OCI-M2 (cell line): ENCODE data around the gene PDS5A.
"Not testable (repeated sequence)": the region's sequence is repeated elsewhere in the genome, so short reads cannot be mapped to it uniquely, and the experiment has no call there.

Experiments
- DNase-seq: peaks from one replicate; lab custom pipeline; 2025; ENCODE audit not compliant: unreplicated experiment; lab: John Stamatoyannopoulos, UW

PDS5A gene

DNA sequence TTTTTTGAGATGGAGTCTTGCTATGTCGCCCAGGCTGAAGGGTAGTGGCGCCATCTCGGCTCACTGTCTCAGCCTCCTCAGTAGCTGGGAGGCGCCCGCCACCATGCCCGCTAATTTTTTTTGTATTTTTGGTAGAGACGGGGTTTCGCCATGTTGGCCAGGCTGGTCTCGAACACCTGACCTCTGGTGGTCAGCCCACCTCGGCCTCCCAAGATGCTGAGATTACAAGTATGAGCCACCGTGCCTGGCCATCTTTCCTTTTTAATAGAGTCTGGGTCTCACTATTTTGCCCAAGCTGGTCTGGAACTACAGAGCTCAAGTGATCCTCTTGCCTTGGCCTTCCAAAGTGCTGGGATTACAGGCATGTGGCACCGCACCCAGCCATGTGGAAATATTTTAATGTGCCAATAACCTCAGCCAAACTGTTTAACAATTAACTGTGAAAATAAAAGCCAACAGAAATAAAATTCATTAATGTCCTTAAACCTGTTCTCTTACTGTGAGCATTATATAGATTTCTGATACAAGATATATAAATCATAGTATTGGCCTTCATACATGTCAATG lies 16.3 kb downstream of the PDS5A start:
- no peak for DNase-seq

DNA sequence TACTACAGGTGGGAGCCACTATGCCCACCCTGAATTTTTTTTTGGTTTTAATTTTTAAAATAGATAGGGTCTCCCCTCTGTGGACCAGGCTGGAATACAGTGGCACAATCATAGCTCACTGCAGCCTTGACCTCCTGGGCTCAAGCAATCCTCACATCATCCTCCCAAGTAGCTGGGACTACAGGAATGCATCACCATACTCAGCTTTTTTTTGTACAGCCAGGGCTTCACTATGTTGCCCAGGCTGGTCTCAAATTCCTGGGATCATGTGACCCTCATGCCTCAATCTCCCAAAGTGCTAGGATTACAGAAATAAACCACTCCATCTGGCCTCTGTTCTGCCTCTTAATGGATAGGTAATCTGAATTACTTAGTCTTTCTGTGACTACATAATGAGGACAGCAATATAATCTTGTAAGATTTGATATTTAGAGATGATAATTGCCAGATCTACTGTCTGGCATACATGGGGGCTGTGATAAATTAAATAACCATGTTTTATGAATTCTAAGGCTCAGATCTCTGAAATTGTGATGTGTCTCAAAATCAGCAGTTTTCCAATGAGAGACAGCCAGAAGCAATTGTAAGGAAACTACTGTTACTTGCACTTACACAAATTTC lies 26.7 kb downstream of the PDS5A start:
- DNase-seq = no peak

DNA sequence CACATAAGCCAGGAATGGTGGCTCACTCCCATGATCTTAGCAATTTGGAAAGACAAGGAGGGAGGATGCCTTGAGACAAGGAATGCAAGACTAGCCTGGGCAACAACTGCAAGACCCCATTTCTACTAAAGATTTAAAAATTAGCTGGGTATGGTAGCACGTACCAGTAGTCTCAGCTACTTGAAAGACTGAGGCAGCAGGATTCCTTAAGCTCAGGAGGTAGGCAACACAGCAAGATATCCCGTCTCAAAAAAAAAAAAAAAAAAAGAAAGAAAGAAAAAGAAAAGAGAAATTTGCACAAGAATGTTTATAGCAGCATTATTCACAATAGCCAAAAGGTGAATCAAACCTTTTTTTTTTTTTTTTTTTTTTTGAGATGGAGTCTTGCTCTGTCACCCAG lies 29.7 kb downstream of the PDS5A start:
- DNase-seq = no peak

DNA sequence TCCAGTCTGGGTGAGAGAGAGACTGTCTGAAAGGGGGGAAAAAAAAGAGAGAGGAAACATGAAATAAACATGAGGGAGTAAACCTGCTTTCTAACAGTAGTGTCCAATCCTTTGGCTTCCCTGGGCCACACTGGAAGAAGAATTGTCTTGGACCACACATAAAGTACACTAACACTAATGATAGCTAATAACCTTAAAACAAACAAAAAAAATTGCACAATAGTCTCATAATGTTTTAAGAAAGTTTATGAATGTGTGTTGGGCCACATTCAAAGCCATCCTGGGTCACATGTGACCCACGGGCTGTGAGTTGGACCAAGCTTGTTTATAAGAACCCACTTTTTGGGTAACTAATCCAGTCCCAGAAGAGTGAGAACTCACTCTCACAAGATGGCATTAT lies 30.3 kb downstream of the PDS5A start:
- DNase-seq = no peak

DNA sequence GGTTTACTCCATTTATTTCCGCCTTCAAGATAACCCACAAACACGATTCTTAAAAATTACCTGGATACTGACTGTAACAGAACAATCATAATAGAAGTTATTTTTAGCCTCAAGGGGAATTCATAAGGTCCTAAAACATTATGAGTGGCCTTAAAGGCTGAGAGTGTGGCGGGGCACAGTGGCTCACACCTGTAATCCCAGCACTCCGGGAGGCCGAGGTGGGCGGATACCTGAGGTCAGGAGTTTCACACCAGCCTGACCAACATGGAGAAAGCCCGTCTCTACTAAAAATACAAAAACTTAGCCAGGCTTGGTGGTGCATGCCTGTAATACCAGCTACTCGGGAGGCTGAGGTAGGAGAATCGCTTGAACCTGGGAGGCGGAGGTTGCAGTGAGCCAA lies 33.5 kb downstream of the PDS5A start:
- DNase-seq = not testable (repeated sequence)

DNA sequence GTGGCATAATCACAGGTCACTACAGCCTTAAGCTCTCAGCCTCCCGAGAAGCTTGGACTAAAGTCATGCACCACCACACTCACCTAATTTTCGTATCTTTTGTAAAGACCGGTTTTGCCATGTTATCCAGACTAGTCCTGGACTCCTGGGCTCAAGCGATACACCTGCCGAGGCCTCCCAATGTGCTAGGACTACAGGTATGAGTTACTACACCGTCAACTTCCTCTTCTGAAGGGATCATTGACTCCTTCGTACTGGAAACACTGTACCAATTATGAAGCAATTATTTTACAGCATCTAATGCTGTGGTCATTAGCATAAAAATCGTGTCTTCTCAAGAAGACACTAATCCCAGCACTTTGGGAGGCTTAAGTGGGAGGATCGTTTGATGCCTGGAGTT lies 35.2 kb downstream of the PDS5A start:
- DNase-seq = no peak

DNA sequence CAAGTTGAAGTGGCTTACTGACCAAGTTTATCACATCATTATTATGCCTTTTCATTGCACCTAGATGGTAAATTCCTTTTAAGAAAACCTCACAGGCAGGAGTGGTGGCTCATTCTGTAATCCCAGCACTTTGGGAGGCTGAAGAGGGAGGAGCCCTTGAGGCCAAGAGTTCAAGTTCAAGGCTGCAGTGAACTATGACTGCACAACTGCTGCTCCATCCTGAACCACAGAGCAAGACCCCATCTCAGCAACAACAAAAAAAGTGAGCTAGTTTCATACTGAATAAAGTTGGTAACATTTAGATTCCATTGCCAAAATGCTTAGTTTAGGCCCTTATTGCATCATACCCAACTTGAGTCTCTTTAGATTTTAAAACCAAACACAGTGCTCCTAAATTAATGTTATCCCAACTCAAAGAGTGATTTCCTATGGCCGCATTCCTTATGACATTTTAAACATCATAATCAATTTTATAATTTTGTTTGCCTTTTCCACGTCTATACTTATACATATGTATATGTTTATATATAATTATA lies 36.0 kb downstream of the PDS5A start:
- no peak for DNase-seq

DNA sequence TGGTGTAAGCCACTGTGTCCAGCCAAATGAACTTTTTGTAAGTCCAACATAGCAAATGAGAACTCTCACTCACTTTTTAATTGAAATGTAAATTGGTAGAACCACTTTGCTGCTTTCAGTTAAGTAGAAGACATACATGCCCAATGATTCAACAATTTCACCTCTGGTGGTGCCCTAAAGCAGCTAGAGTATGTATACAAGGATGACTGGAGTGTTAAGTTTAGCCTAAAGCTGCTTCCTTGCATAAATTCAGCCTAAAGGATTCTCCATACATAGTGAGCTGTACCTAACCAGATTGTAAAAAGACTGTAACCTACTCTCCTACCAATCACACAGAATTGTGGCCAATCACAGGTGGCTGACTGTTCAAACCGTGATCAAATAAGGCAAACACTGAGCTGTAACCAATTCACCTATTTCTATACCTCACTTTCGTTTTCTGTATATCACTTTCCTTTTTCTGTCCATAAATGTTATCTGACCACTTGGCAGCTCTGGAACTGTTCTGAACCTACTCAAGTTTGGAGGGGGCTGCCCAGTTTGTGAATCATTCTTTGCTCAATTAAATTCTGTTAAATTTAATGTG lies 39.9 kb downstream of the PDS5A start:
- no peak for DNase-seq

DNA sequence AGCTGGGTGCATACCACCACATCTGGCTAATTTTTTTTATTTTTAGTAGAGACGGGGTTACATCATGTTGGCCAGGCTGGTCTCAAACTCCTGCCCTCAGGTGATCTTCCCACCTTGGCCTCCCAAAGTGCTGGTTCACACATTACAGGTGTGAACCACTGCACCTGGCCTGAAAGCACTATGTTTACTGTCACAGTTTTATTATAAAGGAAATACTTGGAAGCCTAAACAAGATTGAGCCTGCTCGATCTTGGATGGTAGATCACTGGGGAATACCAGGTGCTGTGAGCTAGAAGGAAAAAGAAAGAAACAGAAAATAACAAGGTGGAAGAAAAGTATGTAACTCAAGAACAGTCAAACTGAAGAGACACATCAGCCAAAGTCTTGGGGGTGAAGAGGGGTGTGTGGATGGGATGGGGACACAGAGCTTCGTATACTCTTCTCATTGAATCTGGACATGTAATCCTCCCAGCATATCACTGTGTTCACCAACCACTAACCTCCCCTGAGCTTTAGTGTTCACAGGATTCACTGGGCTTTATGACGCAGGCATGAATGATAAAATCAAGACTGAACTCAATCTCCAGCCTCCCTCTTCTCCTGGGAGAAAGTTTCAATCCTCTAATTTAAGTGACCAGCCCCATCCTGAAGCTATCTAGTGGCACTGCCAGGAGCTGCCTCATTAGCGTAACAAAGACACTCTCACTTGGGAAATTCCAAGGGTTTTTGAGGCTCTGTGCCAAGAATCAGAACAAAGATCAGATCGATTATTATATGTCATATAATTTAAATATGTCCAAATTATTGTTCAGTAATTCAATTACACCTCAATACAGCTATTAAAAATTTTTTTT lies 40.9 kb downstream of the PDS5A start:
- DNase-seq = no peak

DNA sequence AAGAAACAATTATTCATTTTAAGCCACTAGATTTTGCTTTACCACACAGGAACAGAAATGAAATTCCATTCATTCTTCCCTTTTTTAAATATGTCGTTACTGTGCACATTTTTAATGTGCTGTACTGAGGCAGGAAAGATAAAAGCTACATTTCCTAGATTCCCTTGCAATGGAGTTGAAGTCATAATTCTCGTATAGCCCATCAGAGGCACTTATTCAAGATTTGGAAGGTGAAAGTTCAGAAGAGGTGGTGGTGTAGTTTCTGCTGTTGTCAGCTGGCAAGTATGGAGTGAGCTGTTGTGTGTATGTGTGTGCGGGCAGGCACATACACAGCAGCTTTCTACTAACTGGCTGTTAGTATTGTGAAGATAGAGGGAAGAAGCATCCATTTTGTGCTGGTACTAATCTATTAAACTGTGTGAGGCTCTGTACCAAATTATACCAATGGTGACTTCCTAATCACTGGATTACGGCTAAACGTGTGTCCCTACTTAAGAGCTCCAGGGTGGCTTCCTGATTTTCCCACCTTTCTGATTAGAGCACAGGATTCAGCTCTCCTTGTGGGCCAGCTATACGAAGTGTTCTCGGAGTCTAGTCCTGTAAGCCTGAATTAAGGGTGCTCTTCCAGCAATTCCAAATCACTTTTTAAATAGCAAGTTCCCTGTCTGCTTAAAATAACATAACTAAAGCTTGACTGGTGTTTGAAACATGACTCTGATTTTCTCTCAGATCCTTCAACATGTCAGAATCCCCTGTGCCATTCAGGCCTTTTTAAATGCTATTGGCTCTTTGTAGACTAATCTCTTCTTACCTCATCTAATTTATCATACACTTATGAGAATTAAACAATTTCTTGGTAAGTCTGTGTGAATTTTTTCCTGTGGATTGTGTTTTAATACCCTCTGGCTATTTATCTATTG lies 43.8 kb downstream of the PDS5A start:
- DNase-seq = no peak

DNA sequence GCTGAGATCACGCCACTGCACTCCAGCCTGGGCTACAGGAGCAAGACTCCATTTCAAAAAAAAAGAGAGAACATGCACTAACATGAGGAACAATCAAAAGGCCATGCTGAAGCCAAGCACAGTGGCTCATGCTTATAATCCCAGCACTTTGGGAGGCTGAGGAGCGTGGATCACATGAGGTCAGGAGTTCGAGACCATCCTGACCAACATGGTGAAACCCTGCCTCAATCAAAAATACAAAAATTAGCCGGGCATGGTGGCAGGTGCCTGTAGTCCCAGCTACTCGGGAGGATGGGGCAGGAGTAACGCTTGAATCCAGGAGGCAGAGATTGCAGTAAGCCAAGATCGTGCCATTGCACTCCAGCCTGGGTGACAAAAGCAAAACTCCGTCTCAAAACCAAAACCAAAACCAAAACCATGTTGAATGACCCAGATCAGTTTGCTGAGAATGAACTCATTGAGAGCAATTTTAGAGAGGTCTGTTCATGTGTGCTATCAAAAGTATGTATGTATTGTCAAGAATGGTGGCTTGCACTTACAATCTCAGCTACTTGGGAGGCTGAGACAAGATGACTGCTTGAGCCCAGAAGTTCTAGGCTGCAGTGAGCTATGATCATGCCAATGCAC lies 44.8 kb downstream of the PDS5A start:
- no peak for DNase-seq

DNA sequence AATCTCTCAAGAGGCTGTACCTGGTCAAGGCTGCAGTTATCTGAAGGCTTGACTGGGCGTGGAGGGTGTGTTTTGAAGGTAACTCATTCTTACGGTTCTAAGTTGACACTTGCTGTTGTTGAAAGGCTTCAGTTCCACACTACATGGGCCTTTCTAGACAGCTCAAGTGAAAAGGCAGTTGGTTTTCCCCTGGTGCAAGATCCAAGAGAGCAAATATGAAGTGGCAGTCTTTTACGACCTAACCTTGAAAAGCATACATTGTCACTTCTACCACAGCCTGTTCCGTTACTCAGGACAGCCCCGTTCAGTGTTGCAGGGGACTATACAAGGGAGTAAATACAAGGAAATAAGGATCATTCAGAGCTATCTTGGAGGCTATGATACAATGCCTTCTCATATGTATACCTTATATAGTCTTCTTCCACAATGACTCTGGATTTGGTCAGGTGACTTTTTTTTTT lies 46.2 kb downstream of the PDS5A start:
- no peak for DNase-seq

DNA sequence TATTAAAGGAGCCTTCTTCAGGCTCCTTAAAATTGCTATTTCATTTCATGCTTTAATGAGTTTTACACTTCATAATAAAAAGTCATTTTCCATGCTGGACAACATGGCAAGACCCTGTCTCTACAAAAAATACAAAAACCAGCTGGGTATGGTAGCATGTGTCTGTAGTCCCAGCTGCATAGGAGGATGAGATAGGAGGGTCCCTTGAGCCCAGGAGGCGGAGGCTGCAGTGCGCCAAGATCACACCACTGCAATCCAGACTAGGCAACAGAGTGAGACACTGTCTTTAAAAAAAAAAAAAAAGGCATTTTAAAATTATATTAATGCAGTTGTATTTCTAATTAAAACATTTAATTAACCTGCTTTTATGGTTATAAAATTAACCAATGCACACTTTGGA lies 49.2 kb downstream of the PDS5A start:
- DNase-seq = no peak

DNA sequence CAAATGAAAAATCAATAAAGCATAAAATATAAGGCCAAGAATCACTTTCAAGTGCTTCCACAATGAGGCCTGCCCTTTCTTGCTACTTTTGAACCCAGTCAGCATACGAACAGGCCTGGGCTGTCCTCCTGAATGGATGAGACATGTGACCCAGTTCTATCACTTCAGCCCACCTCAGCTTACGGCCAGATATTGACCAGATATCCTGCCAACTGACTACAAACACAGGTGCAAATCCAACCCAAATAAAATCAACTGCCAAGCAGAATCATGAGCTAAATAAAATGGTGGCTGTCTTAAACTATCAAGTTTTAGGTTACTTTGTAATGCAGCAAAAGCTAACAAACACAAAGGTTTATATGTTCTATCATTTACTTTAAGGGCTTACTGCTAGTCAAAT lies 53.7 kb downstream of the PDS5A start:
- DNase-seq = no peak

DNA sequence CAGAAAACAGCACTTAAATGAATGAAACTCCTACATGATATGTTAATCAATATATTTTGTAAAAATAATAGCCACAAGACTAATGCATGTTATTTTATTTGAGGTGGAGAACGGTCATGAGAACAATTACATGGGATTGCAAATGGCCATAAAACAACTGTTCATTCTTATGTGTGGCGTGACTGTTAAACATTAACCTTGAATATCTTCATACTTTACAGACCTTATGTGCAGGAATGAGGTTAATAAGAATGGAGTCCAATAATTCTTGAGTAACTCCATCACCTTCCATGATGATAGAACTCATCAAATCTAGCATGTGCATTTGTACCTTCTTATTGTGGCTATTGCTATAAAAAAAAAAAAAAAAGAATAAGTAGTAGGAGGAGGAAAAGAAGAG lies 55.3 kb downstream of the PDS5A start:
- no peak for DNase-seq

DNA sequence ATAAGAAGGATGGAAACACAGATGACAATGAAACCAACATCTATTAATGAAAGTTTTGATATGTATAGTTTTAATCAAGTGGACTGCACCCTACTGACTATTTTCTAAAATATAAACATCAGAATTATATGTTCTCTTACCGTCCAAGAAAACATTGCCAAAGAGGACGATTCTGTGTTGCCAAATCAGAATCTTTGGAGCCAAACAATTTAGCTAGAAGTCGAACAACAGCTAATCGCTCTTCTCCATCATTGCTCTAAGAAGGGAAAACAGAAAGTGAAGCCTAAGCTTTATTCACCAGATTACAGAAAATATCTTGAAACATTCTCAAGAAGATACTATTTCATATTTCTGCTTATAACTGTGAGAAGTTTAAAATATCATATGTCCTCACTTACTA lies 64.2 kb downstream of the PDS5A start:
- no peak for DNase-seq

DNA sequence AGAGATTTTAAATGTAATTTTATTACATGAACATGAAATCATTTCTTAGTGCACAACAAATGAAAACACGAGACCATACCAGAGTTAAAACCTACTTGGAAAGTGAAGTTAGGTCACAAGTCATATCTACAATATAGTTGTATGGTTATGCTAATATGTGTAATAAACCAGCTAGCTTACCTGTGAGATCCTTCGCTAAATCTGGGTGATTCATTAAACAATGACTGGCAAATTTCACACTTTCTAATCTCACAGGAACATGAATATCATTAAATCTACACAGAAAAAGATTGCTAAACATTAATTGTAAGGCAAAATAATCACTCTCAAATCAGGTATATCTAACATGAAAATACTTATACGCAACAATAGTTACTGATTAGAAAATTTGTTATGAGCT lies 67.6 kb downstream of the PDS5A start:
- DNase-seq = no peak

DNA sequence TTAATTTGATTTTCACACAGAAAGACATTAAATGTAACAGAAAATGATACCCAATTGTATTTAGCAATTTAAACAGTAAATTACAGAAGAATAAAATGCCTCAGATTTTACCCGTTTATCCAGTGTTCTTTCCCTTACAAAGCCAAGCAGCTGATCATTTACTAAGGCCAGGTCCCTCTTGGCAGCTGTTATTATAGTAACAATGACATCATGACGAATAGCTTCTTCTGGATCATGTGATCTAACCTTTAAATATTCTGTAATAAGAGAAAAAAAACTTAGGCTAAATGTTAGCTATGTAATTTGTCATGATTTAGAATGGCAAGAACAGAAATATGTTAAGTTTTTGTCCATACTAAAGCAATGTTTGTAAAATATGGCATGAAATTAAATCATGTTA lies 69.4 kb downstream of the PDS5A start:
- no peak for DNase-seq

DNA sequence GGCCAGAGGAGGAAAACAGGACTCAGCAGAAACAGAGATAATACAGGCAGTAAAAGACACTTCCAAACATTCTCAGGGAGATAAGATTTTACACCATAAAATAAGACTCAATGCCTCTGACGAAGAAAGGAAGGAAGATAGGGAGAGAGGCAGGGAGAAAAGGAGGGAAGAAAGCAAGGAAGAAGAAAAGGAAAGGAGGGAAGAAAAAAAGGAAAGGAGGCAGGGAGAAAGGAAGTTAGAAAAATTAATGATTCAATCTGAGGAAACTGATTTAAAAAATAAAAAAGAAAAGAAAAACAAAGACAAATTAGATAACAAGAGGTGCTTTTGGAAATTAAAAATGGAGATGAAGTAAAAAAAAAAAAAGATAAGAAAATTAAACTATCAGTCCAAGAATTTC lies 72.1 kb downstream of the PDS5A start:
- DNase-seq = no peak

DNA sequence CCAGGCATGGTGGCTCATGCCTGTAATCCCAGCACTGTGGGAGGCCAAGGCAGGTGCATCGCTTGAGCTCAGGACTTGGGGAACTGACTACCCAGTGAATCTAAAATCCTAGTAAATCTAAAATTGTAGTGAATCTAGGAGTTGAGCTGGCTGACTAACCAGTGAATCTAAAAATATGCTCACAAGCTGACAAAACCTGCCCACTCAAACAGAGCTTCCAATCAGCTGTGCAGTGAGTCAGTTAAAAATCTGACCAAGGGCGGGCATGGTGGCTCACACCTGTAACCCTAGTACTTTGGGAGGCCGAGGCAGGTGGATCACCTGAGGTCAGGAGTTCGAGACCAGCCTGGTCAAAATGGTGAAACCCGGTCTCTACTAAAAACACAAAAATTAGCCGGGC lies 72.7 kb downstream of the PDS5A start:
- DNase-seq = not testable (repeated sequence)
